ENCODE data around the gene THSD4.
"Not testable (repeated sequence)": the region's sequence is repeated elsewhere in the genome, so short reads cannot be mapped to it uniquely, and the experiment has no call there.

The THSD4 gene

DNA sequence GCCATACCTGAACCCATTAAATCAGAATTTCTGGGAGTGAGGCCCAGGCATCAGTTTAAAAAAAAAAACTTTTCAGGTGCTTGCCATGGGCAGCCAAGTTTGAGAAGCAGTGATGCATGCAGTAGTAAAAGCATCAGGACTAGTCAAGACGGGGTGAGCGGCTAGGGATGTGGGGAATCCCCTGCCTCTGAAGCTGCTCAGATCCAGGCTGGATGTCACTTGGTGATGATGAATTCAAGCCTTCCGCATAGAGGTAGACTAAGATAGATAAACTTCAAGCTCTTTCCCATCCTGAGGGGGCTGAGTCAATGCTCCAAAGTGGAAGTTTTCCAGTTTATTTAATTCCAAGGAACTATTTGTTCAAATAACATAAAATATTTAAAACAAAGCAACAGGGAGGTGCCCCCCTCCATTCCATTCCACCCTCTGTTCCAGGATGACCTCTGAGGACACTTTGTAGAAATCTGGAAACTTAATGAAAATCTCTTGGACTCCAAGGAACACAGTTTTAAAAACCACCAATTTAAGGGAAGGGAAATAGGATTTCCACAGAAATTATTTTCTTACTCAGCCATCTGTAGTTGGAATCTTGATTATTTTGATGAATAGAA is 594.6 kb downstream of the THSD4 start:
- no peak for DNase-seq

DNA sequence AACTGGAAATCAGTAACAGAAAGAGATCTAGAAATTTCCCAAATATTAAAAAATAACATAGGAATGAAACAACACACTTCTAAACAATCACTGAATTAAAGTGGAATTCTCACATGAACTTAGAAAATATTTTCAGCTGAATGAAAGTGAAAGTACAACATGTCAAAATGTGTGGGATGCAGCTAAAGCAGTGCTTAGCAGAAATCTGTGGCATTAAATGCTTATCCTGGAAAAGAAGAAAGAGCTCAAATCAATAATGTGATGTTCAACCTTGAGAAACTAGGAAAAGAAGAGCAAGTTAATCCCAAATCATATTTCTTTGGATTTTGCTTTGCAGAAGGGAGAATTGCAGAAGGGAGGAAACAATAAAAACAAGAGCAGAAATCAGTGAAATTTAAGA is 596.9 kb downstream of the THSD4 start:
- no peak for DNase-seq

DNA sequence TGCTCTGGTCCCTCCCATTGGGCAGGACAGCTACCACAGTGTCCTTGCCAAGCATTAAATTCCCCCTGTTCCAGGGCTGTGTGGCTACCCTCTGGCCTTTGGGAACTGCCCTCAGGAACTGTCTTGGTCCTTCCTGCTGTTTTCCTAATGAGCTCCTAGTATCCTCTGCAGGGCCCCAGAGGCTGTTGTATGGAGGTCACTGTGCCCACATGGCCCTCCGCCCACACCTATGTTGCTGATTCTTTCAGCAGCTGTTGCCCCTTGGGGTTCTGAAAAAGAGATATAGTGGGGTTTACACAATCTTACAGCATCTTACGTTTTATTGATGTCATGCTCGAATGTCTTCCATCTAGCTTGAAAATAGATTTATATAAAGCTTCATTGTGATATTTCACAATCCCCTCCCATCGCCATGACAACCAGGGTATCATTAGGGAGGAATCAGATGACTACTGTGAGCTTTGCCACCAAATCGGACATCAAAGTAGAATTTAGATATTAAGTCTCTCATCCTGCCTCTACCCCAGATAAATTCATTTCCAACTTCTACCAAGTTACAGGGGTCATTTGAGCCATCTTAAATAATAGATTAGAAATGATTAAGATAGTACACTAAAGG is 598.0 kb downstream of the THSD4 start:
- DNase-seq: no peak

DNA sequence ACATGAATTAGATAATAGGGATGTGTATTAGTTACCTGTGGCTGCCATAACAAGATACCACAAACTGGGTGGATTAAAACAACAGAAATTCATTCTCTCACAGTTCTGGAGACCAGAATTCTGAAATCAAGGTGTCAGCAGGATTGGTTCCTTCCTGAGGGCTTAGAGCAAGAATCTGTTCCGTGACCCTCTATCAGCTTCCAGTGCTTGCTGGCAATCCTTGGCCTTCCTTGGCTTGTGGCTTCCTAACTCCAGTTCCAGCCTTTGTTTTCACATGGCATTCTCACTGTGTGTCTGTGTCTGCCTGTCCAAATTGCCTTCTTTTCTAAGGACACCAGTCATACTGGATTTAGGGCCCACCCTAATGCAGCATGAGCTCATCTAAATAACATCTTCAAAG is 600.6 kb downstream of the THSD4 start:
- DNase-seq: no peak

DNA sequence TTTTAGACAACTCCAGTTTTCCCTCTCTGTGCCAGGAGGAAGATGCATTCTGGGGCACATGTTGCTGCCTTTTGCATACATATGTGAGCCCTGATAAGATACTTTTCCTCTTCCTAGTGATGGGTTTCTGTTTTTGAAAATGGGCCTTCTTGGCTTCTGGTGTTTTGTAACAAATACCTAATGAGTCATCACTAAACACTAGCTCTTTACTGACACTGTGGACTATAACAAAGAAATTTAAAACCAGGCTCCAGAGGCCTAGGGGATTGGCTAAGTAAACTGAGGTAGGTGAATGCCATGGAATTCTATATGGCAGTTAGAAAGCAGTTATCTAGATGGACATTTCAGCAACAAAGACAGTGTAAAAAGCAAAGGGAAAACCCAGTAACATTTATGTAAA is 601.7 kb downstream of the THSD4 start:
- no peak for DNase-seq

DNA sequence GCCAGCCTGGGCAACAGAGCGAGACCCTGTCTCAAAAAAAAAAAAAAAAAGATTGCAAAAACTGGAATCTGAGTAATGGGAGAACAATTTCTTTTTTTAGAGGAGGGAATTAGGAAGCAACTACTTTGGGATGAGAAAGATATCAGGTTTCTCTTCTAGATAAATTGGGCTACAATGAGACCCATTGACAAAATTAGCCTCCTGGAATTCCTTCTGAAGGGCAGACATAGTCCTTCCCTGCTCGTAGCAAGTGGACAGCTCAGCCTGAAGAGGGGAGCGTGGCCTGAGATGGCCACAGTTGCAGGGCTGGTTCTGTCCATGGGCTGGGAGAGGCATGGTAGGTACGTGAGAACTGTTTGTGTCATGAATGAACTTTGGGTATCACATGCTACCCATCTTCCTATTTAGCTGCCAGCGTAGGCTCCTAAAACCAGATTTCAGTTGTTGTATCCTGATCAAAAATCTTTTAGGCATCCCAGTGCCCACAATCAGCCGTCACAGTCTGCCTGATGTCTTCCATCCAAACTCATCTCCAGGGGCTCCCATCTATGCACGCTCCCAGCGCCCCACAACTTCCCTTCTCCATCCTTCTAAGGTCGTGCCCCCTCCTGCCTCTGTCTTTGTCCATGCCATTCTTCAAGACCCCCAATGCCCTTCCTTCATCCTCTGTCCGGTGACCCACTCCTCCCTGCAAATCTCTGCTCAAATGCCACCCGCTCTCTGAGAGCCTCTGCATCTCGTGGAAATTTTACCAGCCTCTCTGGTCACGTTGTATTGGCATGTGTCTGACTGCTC is 603.0 kb downstream of the THSD4 start:
- no peak for DNase-seq

DNA sequence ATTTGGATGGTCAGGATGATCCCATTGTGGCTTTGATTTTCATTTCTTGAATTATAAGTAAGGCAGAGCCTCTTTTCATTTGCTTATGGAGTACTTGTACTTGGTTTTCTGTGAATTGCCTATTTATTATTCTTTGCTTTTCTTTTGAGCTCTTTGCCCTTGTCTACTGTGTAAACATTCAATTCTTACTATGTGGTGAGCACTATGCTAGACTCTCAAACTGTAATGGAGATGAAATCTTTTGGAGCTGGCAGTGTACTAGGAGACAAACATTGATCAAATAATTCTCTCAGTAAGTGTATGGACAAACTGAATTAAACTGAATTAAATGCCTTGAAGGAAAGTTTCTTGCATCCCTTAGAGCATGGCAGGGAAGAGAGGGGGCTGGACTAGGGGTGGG is 608.1 kb downstream of the THSD4 start:
- no peak for DNase-seq

DNA sequence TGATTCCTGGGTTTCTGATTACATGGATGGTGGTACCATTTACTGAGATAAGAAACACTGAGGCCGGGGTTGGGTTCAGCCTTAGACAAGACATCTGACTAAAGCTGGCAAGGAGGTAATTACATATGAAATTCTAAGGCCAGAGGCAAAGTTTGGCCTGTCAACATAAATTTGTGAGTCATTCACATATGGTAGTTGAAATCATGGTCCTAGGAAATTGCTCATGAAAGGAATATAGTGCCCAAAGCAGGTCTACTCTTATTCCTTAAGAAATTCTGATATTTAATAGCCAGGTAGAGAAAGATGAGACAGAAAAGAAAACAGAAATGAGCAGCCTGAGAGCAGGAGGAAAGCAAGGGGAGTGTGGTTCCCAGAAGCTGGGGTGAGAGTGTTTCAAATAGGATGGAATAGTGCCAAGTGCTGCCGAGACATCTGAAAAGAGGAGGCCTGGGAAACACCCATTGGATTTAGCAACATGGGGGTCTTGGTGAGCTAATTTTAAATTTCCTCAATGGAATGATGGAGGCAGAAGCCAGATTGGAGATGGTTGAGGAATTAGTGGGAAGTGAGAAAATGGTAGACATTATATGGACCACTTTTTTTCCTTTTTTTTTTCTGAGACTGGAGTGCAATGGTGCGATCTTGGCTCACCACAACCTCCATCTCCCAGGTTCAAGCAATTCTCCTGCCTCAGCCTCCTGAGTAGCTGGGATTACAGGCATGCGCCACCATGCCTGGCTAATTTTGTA is 610.1 kb downstream of the THSD4 start:
- DNase-seq: not testable (repeated sequence)

DNA sequence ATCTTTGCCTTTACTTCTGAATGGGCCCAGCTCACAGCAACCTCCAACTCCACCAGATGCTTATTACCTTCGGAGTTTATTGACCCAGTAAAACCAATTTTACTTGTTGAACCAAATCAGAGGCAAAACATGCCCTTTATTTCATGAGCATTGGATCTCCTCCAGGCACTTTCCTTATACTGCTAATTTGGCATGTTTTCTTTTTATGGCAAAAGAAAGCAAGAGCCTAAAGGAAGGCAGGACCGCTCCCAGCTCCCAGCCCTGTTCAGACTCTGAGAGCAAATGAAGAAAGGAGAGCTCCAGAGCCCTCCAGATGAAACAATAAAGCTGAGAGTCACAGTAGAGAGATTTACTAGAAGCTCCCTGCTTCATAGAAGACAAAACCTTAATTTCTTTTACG is 613.6 kb downstream of the THSD4 start:
- DNase-seq: no peak

DNA sequence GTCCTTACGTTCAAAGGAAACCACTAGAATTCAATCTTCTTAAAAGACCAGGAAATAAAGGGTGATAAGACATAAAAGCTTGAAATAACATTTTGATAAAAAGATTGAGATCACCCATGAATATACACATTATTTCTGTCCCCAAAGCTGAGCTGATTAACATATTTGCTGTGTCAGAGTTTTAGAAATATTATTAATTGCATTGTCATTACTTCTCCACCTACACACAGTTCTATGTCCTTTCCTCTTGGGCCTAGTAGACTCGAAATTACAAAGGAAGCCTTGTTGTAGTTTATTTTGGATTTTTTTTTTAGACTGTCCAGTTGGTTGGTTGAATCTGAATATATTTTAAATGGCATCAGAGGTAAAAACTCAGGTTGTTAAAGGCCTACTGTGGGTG is 614.0 kb downstream of the THSD4 start:
- DNase-seq: no peak

DNA sequence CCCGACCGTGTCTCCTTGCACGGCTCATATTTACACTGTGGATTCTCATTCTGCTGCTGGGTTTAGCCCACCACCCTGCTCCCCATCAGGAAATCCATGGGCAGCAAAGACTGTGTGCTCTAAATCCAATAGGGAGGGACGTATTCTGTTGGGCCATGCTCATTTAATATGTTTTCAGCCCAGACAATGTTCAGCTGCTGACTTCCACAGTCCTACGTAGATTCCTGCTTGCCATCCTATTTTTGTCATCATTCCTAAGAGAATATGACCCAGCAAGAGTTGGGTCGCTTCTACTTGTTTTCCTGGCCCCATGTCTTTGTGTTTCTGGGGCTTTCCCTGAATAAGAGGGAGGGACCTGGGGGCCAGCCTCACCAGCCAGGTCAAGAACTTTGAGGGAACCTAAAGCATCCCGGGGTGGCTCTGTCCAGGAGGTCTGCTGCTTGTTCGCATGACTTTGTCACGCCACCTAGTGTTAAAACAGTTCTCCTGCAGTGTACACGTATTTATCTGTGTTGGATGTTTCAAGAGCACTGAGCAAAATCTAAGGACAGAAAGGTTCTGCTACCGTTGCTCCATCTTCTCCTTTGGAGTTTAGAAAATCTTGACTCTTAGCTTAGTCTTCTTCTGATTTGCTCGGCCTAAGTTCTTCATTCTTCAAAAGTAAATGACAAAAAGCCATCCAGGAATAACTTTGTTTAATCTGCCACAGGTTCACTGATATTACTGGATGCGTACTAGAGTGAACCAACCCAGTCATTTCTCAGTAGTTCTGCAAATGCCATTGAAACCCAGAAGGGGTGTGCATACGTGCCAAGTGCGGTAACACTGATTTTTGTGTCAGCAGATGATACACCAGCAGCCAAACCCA is 615.2 kb downstream of the THSD4 start:
- peak; percentile 23 to 59 for DNase-seq

DNA sequence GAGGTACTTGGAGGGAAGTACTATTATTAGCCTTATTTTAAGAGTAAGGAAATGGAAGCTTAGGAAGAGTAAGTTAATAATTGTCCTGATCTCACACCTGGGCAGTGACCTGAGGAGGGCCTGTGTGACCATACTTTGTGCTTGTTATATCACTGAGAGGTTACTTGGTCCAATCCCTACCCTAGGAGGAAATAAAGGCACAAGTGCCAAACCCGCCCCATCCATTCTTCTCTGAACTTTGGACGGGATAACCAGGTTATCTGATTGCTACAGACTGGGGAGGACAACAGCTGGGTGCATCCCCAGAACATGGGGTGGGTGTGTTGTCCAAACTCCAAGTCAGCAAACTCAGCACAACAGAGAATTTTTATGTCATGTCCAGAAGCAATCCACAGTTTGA is 617.4 kb downstream of the THSD4 start:
- DNase-seq: no peak

DNA sequence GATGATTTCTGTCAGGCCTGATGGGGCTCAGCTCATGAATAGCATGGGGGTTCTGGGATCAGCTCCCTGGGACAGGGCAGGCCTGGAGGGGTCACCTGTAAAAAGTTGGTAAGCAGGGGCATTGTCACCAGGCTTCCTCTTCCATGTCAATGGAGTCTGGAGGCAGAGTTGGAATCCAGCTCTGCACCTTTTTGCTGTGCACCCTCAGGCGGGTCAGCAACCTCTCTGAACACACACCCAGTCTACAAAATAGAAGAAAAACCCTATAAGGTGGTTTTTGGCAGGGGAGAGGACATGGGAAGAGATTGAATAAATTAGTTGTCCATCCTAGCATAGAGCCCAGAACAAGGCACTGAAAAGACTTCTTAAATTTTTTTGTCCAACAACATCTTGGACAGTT is 617.9 kb downstream of the THSD4 start:
- DNase-seq: no peak

DNA sequence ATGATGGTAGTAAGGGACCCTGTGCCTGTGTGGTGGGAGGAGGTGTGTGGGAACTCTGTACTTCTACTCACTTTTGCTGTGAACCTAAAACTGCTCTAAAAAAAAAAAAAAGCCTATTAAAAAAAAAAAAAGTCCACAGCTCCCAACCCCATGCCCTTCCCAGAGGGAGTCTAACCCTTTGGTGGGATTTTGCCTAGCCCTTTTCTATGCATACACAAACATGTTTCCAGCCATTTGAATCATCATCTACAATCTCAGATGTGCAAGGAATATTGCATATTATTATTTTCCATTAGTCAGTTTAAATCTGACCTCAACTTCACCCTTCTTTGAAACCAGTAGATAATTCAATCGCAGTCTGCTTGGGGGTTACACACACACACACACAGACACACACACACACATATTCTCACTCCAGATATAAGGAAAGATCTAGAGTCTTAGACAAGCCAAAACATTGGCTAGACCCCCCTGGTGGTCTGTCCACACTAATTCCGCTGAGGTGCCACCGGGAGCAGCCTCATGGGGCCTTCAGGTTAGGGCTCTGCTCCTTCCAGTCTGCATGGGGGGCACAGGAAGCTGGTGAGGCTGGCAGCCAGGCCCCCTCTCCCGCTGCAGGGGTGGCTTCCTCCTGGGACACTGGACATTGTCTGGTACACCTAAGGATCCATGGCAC is 619.6 kb downstream of the THSD4 start:
- DNase-seq: no peak

DNA sequence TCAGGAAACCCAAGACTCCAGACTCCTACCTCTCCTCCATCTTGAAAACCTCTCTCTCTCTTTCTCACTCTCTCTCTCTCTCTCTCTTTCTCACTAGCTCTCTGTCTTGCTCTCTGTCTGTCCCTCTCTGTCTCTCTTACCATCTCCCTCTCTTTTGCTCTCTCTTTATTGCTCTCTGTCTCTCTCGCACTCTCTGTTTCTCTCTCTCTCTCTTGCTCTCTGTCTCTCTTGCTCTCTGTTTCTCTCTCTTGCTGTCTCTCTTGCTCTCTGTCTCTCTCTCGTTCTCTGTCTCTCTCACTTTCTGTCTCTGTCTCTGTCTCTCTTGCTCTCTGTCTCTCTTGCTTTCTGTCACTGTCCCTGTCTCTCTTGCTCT is 620.1 kb downstream of the THSD4 start:
- no peak for DNase-seq

DNA sequence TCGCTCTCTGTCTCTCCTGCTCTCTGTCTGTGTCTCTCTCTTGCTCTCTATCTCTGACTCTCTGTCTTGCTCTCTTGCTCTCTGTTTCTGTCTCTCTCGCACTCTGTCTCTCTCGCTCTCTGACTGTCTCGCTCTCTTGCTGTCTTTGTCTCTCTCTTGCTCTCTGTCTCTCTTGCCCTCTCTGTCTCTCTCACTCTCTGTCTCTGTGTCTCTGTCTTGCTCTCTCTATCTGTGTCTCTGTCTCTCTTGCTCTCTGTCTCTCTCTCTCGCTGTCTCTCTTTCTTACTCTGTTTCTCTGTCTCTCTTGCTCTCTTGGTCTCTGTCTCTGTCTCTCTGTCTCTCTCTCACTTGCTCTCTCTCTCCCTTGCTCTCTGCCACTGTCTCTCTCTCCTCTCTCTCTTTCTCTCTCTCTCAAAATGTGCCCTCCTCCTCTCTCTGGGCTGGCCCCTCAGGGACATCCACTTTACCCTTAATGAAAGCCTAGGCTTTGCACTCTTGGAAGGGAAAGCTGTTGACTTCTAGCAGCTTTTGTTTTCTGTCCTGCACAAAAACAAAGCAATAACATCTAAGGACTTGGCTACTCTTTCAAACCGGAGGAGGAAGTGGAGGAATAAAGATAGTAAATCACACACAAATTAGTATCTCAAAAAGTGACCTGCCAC is 621.1 kb downstream of the THSD4 start:
- no peak for DNase-seq

DNA sequence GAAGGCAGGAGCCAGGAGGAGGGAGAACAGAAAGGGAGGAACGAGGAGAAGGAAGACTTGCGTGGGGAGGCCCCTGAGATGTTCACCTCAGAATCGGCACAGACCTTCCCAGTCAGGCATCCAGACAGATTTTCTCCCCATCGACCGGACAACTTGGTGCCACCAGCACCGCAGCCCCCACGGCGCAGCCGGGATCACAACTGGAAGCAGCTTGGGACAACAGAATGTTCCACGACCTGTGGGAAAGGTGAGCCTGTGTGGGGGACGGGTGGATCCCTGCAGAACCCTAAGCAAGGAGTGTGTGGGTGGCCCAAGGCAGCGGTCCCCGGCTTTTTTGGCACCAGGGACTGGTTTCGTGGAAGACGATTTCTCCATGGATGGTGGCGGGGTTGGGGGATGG is 622.5 kb downstream of the THSD4 start:
- DNase-seq: no peak

DNA sequence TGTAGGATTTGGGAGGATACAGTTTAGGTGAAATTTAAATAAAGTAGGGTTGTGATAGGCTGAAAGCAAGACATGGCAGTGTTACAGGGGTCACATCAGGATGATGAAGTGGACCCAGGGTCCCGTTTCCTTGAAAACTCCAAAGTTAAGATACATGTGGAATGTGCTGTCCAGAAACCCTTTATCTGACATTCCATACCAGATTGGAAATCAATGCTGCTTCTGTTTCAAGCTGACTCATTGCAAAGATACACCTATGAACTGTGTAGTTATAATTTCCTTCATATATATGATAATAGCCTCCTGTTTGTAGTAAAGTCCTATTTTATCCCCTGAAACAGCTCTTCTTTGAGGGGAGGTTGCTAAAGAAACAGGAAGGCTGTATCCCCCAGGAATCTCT is 624.1 kb downstream of the THSD4 start:
- DNase-seq: no peak

DNA sequence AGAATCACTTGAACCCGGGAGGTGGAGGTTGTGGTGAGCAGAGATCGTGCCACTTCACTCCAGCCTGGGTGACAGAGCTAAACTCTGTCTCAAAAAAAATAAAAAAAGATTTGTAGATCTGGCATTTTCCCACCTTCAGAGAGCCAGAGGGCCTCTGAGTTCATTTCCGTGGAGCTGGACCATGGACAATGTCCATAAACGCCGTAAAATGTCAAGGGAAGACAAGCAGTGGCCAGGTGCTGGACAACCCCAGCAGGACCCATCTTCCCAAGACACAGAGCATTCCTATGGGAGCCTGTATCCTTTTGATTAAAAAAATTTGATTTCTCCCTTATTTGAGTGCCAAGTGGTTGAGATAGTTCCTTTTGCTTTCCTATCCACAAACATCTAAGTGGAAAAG is 627.7 kb downstream of the THSD4 start:
- DNase-seq: no peak

DNA sequence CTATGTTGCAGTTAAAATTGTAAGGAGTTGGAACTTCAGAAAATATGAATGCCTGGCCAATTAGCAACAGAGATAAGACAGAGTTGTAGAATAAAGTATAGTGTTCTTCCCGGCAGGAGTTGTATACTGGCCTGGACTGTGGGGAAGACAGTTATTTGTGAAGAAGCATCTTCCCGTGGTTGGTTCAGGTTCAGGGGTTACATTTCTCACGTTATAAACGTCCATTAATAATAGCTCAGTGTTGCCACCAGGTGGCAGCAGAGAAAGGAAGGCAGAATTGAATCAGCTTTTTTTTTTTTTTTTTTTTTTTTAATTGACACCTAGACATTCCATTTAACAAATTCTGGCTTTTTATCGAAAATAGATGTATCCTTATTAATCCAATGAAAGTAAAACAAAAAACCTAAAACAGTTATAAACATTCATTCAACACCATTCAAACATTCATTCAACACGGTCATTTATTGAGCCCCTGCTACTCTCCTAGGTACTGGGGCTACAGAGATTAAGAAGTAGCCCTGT is 628.7 kb downstream of the THSD4 start:
- peak; percentile 7 to 69 for DNase-seq

DNA sequence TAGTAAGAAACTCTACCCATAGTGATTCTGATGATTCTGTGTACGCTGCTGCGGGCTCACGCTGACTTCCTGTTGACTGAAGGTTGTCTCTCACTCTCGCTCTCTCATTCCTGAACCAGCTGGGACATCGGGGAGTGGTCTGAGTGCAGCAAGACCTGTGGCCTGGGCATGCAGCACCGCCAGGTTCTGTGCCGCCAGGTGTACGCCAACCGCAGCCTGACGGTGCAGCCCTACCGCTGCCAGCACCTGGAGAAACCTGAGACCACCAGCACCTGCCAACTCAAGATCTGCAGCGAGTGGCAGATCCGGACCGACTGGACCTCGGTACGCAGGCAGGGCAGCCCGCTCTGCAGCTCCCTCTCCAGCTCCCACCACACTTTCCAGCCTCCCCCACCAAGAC is 631.4 kb downstream of the THSD4 start:
- peak in 1 of 2 experiments; percentile 7 for DNase-seq
